MCF 10A (cell line): ENCODE data around the gene PARG. TPM values are rescaled to one million over a fixed set of nuclear protein-coding genes. Genes with fewer than 3 reads are reported as not detected.

Experiments
- BruUV-seq: library from RNA; stranded (reverse); fragments of 400-500 nt; replicated peaks from 2 replicates; lab custom pipeline; 2021; lab: Mats Ljungman, UMichigan
- CTCF ChIA-PET: fragments of 300-600 bp; sonication (Branson Sonifier 250); formaldehyde crosslinking; extraction: SDS; loops from one replicate; lab custom pipeline; 2021; ENCODE audit warnings: antibody characterized with exemption, inconsistent platforms; lab: Yijun Ruan, JAX
- POLR2A ChIA-PET: fragments of 300-600, 350-650 bp; sonication (Branson Sonifier 250); formaldehyde crosslinking; extraction: SDS; loops from one replicate; lab custom pipeline; 2020; ENCODE audit warnings: antibody characterized with exemption, inconsistent platforms; lab: Yijun Ruan, JAX
- DNase-seq: peaks from one replicate; pipeline ENCODE4 v3.0.0-alpha.2; 2018; ENCODE audit not compliant: unreplicated experiment
- H3K27ac Mint-ChIP-seq: one replicate; pipeline ENCODE4 v1.8.0; 2022; ENCODE audit warnings: mild to moderate bottlenecking, low read depth, mixed read lengths; ENCODE audit not compliant: unreplicated experiment
- H3K27me3 Mint-ChIP-seq: one replicate; pipeline ENCODE4 v1.8.0; 2022; ENCODE audit warnings: mixed read lengths; ENCODE audit not compliant: insufficient read depth, unreplicated experiment
- H3K36me3 Mint-ChIP-seq: one replicate; pipeline ENCODE4 v1.8.0; 2022; ENCODE audit warnings: mild to moderate bottlenecking, moderate library complexity, mixed read lengths; ENCODE audit not compliant: insufficient read depth, unreplicated experiment
- H3K4me1 Mint-ChIP-seq: one replicate; pipeline ENCODE4 v1.8.0; 2022; ENCODE audit warnings: mixed read lengths; ENCODE audit not compliant: insufficient read depth, unreplicated experiment
- H3K4me3 Mint-ChIP-seq: one replicate; pipeline ENCODE4 v1.8.0; 2022; ENCODE audit warnings: mild to moderate bottlenecking, moderate library complexity, mixed read lengths; ENCODE audit not compliant: unreplicated experiment
- H3K9me3 Mint-ChIP-seq: one replicate; pipeline ENCODE4 v1.8.0; 2022; ENCODE audit warnings: mixed read lengths; ENCODE audit not compliant: unreplicated experiment
- intact Hi-C: fragments of 100-400 bp; cut with micrococcal nuclease; formaldehyde crosslinking; loops from 2 replicates; pipeline ENCODE4 v1.14.1; 2022
- total RNA-seq: library from RNA; stranded (reverse); gene quantifications from 2 replicates; pipeline ENCODE4 v1.2.3, GENCODE V29; 2022
- TF ChIP-seq, protein P1 (sequence below): fragments of 200-600 bp; IDR thresholded peaks from one replicate; pipeline ENCODE4 v1.8.0; 2022; ENCODE audit warnings: antibody characterized with exemption, mild to moderate bottlenecking; ENCODE audit not compliant: unreplicated experiment

The PARG gene
- total RNA-seq, 1 experiment from 2014 or later = 29.2 TPM

DNA sequence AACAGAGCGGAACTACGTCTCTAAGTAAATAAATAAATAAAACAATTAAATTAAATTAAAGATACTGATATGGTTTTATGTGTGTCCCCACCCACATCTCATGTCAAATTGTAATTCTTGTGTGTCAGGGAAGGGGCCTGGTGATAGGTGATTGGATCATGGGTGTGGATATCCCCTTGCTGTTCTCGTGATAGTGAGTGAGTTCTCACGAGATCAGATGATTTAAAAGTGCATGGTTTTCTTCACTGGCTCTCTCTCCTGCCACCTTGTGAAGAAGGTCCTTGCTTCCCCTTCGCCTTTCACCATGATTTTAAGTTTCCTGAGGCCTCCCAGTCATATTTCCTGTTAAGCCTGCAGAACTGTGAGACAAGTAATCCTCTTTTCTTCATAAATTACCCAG is 150.7 kb downstream of the PARG start:
- Mint-ChIP-seq H3K27me3 (peaks cover 4% of the 10 kb centered on the region), H3K4me1 (no peaks in the 10 kb centered on the region), H3K9me3 (no peaks in the 10 kb centered on the region), H3K36me3 (no peaks in the 10 kb centered on the region), H3K27ac (no peak overlapping the region), H3K4me3 (no peak overlapping the region)
- POLR2A ChIA-PET = no interaction called here
- CTCF ChIA-PET = no interaction called here
- no peak for DNase-seq
- TF ChIP-seq, protein P1, sequence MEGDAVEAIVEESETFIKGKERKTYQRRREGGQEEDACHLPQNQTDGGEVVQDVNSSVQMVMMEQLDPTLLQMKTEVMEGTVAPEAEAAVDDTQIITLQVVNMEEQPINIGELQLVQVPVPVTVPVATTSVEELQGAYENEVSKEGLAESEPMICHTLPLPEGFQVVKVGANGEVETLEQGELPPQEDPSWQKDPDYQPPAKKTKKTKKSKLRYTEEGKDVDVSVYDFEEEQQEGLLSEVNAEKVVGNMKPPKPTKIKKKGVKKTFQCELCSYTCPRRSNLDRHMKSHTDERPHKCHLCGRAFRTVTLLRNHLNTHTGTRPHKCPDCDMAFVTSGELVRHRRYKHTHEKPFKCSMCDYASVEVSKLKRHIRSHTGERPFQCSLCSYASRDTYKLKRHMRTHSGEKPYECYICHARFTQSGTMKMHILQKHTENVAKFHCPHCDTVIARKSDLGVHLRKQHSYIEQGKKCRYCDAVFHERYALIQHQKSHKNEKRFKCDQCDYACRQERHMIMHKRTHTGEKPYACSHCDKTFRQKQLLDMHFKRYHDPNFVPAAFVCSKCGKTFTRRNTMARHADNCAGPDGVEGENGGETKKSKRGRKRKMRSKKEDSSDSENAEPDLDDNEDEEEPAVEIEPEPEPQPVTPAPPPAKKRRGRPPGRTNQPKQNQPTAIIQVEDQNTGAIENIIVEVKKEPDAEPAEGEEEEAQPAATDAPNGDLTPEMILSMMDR = no peak
- no TSS peak for BruUV-seq
- intact Hi-C loops = no loop called here

DNA sequence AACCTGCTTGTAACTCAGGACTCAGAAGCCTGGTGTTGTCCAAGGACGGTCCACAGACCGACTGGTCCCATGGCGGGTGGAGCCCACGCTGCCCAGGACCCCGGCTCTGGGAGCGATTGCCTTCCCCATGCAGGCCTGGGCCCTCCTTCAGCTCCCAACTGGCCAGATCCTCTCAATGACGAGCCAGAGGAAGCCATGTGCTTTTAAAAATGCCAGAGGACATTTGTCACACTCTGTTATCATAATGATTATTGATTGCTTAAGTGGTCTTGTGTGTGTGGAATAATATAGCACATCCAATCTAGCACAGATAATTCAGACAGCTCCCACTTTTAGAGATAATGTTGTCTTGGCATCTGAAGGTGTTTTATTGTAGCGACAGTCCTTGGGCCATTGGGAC is 157.1 kb downstream of the PARG start:
- DNase-seq = no peak
- H3K9me3 Mint-ChIP-seq = no peaks in the 10 kb centered on the region
- H3K4me3 Mint-ChIP-seq = no peak overlapping the region
- peaks cover 41% of the 10 kb centered on the region for H3K27me3 Mint-ChIP-seq
- H3K4me1 Mint-ChIP-seq = no peaks in the 10 kb centered on the region
- ChIA-PET CTCF (no interaction called here), POLR2A (no interaction called here)
- TF ChIP-seq, protein P1 = no peak
- H3K36me3 Mint-ChIP-seq = no peaks in the 10 kb centered on the region
- no TSS peak for BruUV-seq
- H3K27ac Mint-ChIP-seq = no peak overlapping the region
- intact Hi-C loops = no loop called here

DNA sequence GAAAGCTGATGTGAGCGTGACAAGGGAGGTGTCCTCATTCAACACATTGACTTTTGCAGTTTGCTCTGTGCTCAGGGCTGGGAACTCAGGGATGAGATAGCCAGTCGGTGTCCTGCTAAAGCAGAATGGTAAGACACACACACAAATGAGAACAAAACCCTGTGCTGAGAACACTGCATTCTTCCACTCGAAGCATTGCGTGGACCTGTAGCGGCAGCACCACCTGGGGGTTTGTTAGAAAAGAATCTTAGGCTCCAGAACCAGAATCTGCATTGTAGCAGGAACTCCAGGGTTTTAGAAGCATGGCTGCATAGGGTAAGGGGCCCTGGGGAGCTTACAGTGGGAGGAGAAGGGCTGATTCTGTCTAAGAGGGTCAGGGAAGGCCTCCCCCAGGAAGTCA is 158.2 kb downstream of the PARG start:
- POLR2A ChIA-PET = no interaction called here

DNA sequence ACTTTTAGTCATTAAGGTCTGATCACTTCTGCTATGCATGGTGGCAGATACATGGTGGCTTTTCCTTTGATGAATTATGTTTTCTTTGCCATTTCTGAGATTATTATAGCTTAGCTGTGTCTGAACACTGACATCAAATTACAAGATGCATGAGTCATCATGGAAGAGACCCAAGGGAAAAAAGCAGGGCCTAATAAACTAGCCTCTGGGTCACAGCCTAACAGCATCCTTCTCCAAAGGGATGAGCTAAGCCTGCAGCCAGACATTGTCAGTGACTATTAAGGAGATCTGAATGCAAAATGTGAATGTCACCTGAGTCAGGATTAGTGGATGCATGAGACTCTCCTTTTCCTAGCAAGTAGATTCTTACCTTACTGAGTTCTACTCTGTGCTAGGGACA is 160.6 kb downstream of the PARG start:
- Mint-ChIP-seq H3K27ac (no peak overlapping the region), H3K36me3 (no peaks in the 10 kb centered on the region), H3K27me3 (peaks cover 43% of the 10 kb centered on the region), H3K9me3 (no peaks in the 10 kb centered on the region), H3K4me1 (no peaks in the 10 kb centered on the region), H3K4me3 (no peak overlapping the region)
- DNase-seq = peak; percentile 12
- intact Hi-C loops = no loop called here
- ChIA-PET POLR2A (interaction anchor here (0.6 kb wide), 1 partner anchor 577 kb away, joined by 3 read pairs; no protein-coding TSS in a partner anchor), CTCF (interaction anchor here (0.7 to 0.8 kb wide), 2 partner anchors 190 to 1123 kb away, joined by 3 read pairs; no protein-coding TSS in a partner anchor)
- TF ChIP-seq, protein P1 = no peak
- BruUV-seq = no TSS peak

More for the DNA sequence above, 158.2 kb downstream of the PARG start:
- intact Hi-C loops = no loop called here
- CTCF ChIA-PET = no interaction called here
- no peaks in the 10 kb centered on the region for H3K9me3 Mint-ChIP-seq
- no peak for DNase-seq
- no peak overlapping the region for H3K27ac Mint-ChIP-seq
- peaks cover 43% of the 10 kb centered on the region for H3K27me3 Mint-ChIP-seq
- H3K4me3 Mint-ChIP-seq = no peak overlapping the region
- no peaks in the 10 kb centered on the region for H3K4me1 Mint-ChIP-seq
- H3K36me3 Mint-ChIP-seq = no peaks in the 10 kb centered on the region
- BruUV-seq = no TSS peak
- TF ChIP-seq, protein P1 = no peak
